Stimulated activated CD4-positive, alpha-beta T cell treated with anti-CD3 and anti-CD28 coated beads, Interleukin-4, amount 100 ng/mL, for 1 hour (primary cell): ENCODE measurements around the gene TP53TG5.

Source experiments
- DNase-seq: peaks from one replicate; pipeline ENCODE4 v3.0.0-alpha.2; 2020

Gene TP53TG5

GRCh38 chr20:45405571-45406259 is 27.6 kb upstream of the TP53TG5 start:
- DNase-seq = no peak

- DNase-seq = no peak
Observed at GRCh38 chr20:45404438-45404837, 26.3 kb upstream of the TP53TG5 start.

- no peak for DNase-seq
Observed at GRCh38 chr20:45402946-45403345, 24.8 kb upstream of the TP53TG5 start.

GRCh38 chr20:45400346-45401031 is 22.4 kb upstream of the TP53TG5 start:
- no peak for DNase-seq

- DNase-seq = no peak
Observed at GRCh38 chr20:45399018-45399417, 20.9 kb upstream of the TP53TG5 start.

GRCh38 chr20:45395114-45395415 is 16.9 kb upstream of the TP53TG5 start:
- DNase-seq = no peak

- no peak for DNase-seq
Observed at GRCh38 chr20:45394221-45395113, 16.3 kb upstream of the TP53TG5 start.

GRCh38 chr20:45392733-45393132 is 14.6 kb upstream of the TP53TG5 start:
- DNase-seq = no peak

- no peak for DNase-seq
Observed at GRCh38 chr20:45391559-45391958, 13.4 kb upstream of the TP53TG5 start.

- DNase-seq = no peak
Observed at GRCh38 chr20:45390931-45391330, 12.8 kb upstream of the TP53TG5 start.

GRCh38 chr20:45387274-45387673 is 9.1 kb upstream of the TP53TG5 start:
- DNase-seq = no peak

GRCh38 chr20:45377269-45377668 is 856 bp downstream of the TP53TG5 start:
- DNase-seq = no peak

GRCh38 chr20:45374966-45375365 is 3.2 kb downstream of the TP53TG5 start:
- no peak for DNase-seq

- DNase-seq = no peak
Observed at GRCh38 chr20:45374101-45374467, 4.0 kb downstream of the TP53TG5 start.

- peak; percentile 93 for DNase-seq
Observed at GRCh38 chr20:45373353-45374100, 4.6 kb downstream of the TP53TG5 start.

GRCh38 chr20:45372646-45373352 is 5.3 kb downstream of the TP53TG5 start:
- DNase-seq = no peak

- no peak for DNase-seq
Observed at GRCh38 chr20:45372241-45372640, 5.9 kb downstream of the TP53TG5 start.

- no peak for DNase-seq
Observed at GRCh38 chr20:45370571-45371160, 7.5 kb downstream of the TP53TG5 start.

- DNase-seq = no peak
Observed at GRCh38 chr20:45368221-45368980, 9.7 kb downstream of the TP53TG5 start.

GRCh38 chr20:45367126-45367525 is 11.0 kb downstream of the TP53TG5 start:
- no peak for DNase-seq

- DNase-seq = no peak
Observed at GRCh38 chr20:45366631-45367030, 11.5 kb downstream of the TP53TG5 start.
